ENCODE results near the gene NFATC1. TPM values are rescaled to one million over a fixed set of nuclear protein-coding genes. Genes with fewer than 3 reads are reported as not detected.
A peak's percentile ranks its signal among the peaks of the same experiment; 100 is the strongest.

The NFATC1 gene
- total RNA-seq, 1 donor from 2014 or later: 7.1 TPM

GRCh38 chr18:79515331-79515730, 119.6 kb downstream of the NFATC1 start:
- no peak for TF ChIP-seq CTCF (IDR thresholded peaks at IDR 0.05)
- H3K27me3 Mint-ChIP-seq (ENCODE audit: low read depth): no peaks in the 10 kb centered on the region
- peaks cover 6% of the 10 kb centered on the region for H3K4me1 Mint-ChIP-seq (ENCODE audit: low read depth)
- no peaks in the 10 kb centered on the region for H3K9me3 Mint-ChIP-seq (ENCODE audit: low read depth)
- no peak overlapping the region for H3K4me3 Mint-ChIP-seq (ENCODE audit: unreplicated experiment)
- DNase-seq (ENCODE audit: low spot score): no peak
- no peak overlapping the region for H3K27ac Mint-ChIP-seq (ENCODE audit: unreplicated experiment)
- no peaks in the 10 kb centered on the region for H3K36me3 Mint-ChIP-seq (ENCODE audit: low read depth)

GRCh38 chr18:79515944-79516351, 120.2 kb downstream of the NFATC1 start:
- Mint-ChIP-seq H3K36me3 (ENCODE audit: low read depth) (no peaks in the 10 kb centered on the region), H3K27ac (ENCODE audit: unreplicated experiment) (no peak overlapping the region), H3K4me1 (ENCODE audit: low read depth) (peaks cover 7% of the 10 kb centered on the region), H3K27me3 (ENCODE audit: low read depth) (no peaks in the 10 kb centered on the region), H3K9me3 (ENCODE audit: low read depth) (no peaks in the 10 kb centered on the region), H3K4me3 (ENCODE audit: unreplicated experiment) (no peak overlapping the region)
- DNase-seq (ENCODE audit: low spot score): no peak
- TF ChIP-seq CTCF (IDR thresholded peaks at IDR 0.05): no peak

GRCh38 chr18:79516441-79516931, 120.8 kb downstream of the NFATC1 start:
- H3K27me3 Mint-ChIP-seq (ENCODE audit: low read depth): no peaks in the 10 kb centered on the region
- no peaks in the 10 kb centered on the region for H3K9me3 Mint-ChIP-seq (ENCODE audit: low read depth)
- no peak for TF ChIP-seq CTCF (IDR thresholded peaks at IDR 0.05)
- H3K27ac Mint-ChIP-seq (ENCODE audit: unreplicated experiment): no peak overlapping the region
- H3K36me3 Mint-ChIP-seq (ENCODE audit: low read depth): no peaks in the 10 kb centered on the region
- no peak for DNase-seq (ENCODE audit: low spot score)
- peaks cover 7% of the 10 kb centered on the region for H3K4me1 Mint-ChIP-seq (ENCODE audit: low read depth)
- no peak overlapping the region for H3K4me3 Mint-ChIP-seq (ENCODE audit: unreplicated experiment)

DNA sequence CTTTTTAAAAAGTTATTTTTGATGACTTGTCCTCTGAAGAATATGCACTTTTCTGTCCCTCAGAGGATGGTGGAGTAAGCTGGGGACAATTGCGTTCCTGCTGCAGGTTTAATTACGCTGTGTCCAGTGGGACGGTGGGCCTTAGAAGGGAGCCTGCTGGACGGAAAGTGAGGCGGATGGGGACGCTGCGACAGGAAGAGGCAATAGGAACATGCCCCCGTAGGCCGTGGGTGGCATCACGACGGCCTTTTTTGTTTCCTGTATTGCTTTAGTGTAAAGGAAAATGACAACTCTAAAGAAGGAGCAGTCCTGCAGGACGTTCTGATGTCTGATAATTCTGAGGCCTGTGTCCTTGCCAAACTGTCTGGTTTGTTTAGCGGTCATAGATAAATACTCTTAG, 121.6 kb downstream of the NFATC1 start:
- peaks cover 7% of the 10 kb centered on the region for H3K4me1 Mint-ChIP-seq (ENCODE audit: low read depth)
- H3K36me3 Mint-ChIP-seq (ENCODE audit: low read depth): no peaks in the 10 kb centered on the region
- H3K9me3 Mint-ChIP-seq (ENCODE audit: low read depth): no peaks in the 10 kb centered on the region
- H3K27ac Mint-ChIP-seq (ENCODE audit: unreplicated experiment): no peak overlapping the region
- no peak for TF ChIP-seq CTCF (IDR thresholded peaks at IDR 0.05)
- H3K27me3 Mint-ChIP-seq (ENCODE audit: low read depth): no peaks in the 10 kb centered on the region
- DNase-seq (ENCODE audit: low spot score): no peak
- no peak overlapping the region for H3K4me3 Mint-ChIP-seq (ENCODE audit: unreplicated experiment)

DNA sequence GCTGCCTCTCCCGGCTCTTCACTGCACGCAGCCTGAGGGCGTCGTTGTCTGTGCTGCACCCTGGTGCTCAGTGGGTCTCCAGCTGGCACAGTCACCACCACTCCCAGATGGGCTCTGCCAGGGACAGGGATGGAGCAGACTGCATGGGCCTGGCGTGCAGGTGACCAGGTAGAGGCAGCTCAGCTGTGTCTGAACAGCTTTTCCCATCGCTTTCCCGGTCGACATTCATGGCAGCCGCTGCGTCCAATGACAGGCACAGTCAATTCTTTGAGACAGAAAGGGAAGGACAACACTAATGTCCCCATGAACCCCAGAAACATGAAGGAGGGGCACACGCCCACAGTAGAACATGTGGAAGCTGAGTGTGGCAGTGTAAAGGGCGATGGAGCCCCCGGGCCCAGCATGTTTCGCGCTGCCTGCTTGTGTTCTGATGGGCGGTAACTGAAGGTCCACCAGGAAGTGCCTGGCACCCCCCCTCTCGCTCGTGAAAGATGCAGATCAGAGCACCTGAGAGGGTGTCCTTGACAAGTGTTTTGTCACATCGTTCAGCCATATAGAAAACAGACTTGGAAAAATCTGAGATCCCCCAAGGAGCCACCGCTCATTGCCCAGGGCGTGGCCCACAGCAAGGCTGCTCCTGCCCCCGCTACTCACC, 122.4 kb downstream of the NFATC1 start:
- TF ChIP-seq CTCF (IDR thresholded peaks at IDR 0.05): no peak
- peaks cover 7% of the 10 kb centered on the region for H3K4me1 Mint-ChIP-seq (ENCODE audit: low read depth)
- no peaks in the 10 kb centered on the region for H3K27me3 Mint-ChIP-seq (ENCODE audit: low read depth)
- no peaks in the 10 kb centered on the region for H3K36me3 Mint-ChIP-seq (ENCODE audit: low read depth)
- no peak overlapping the region for H3K27ac Mint-ChIP-seq (ENCODE audit: unreplicated experiment)
- no peak overlapping the region for H3K4me3 Mint-ChIP-seq (ENCODE audit: unreplicated experiment)
- DNase-seq (ENCODE audit: low spot score): peak; percentile 72
- H3K9me3 Mint-ChIP-seq (ENCODE audit: low read depth): no peaks in the 10 kb centered on the region

All from chondrocyte (in vitro differentiated cells).